Ishikawa (cell line): ENCODE measurements around the gene SPECC1.

Source experiments
- CEBPB ChIP-seq: IDR thresholded peaks from 2 replicates; pipeline ENCODE4 v1.6.1; 2012
- CREB1 ChIP-seq: IDR thresholded peaks from 2 replicates; pipeline ENCODE4 v1.6.1; 2012; ENCODE audit warnings: low read depth
- EGR1 ChIP-seq: IDR thresholded peaks from 2 replicates; pipeline ENCODE4 v1.6.1; 2012
- EP300 ChIP-seq: IDR thresholded peaks from 2 replicates; pipeline ENCODE4 v1.6.1; 2012; ENCODE audit warnings: borderline replicate concordance
- FOXM1 ChIP-seq: IDR thresholded peaks from 2 replicates; pipeline ENCODE4 v1.6.1; 2012; ENCODE audit warnings: low read depth, borderline replicate concordance
- MAX ChIP-seq: IDR thresholded peaks from 2 replicates; pipeline ENCODE4 v1.6.1; 2012
- NFIC ChIP-seq: IDR thresholded peaks from 2 replicates; pipeline ENCODE4 v1.6.1; 2012
- RAD21 ChIP-seq: IDR thresholded peaks from 2 replicates; pipeline ENCODE4 v1.6.1; 2012; ENCODE audit warnings: low read depth
- REST ChIP-seq: IDR thresholded peaks from 2 replicates; pipeline ENCODE4 v1.6.1; 2012; ENCODE audit warnings: low read depth, mild to moderate bottlenecking
- TAF1 ChIP-seq: IDR thresholded peaks from 2 replicates; pipeline ENCODE4 v1.6.1; 2012; ENCODE audit warnings: low read depth, mild to moderate bottlenecking
- TCF12 ChIP-seq: IDR thresholded peaks from 2 replicates; pipeline ENCODE4 v1.6.1; 2012; ENCODE audit warnings: low read depth
- TEAD4 ChIP-seq: IDR thresholded peaks from 2 replicates; pipeline ENCODE4 v1.6.1; 2012
- YY1 ChIP-seq: IDR thresholded peaks from 2 replicates; pipeline ENCODE4 v1.6.1; 2012; ENCODE audit warnings: low read depth
- ZBTB7A ChIP-seq: IDR thresholded peaks from 2 replicates; pipeline ENCODE4 v1.6.1; 2012; ENCODE audit warnings: low read depth
- TF ChIP-seq, protein P1 (sequence below): IDR thresholded peaks from 2 replicates; pipeline ENCODE4 v1.6.1; 2012

The SPECC1 gene

GRCh38 chr17:20313891-20314290, 304.7 kb downstream of the SPECC1 start:
- no peak for TF ChIP-seq TEAD4
- TF ChIP-seq EGR1: no peak

GRCh38 chr17:20314834-20315233, 305.7 kb downstream of the SPECC1 start:
- TF ChIP-seq EP300 (no peak), YY1 (no peak), CEBPB (no peak), CREB1 (no peak), TCF12 (no peak)

DNA sequence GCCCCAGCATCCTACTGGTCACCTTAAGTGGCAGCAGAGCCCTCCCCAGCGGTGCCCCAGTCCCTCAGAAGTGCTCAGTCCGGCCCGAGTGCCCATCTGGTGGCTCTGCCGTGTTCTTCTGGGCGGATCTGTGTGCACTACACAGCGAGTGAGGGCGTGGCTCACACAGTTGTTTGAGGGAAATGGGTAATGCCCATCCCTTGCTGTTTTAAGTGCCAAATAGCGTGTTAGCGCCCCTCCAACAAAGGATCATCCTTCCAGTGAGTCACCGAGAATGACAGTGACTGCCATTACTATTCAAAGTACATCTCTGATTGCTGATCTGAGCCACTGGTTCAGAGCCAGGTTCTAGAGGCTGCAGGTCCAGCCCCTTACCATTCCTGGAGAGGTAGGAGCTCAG, 306.2 kb downstream of the SPECC1 start:
- TF ChIP-seq CREB1 (no peak), TEAD4 (no peak), TAF1 (no peak), RAD21 (no peak), EP300 (no peak), NFIC (no peak), REST (no peak), EGR1 (no peak), MAX (no peak), CEBPB (no peak), ZBTB7A (no peak), TCF12 (no peak), YY1 (no peak), FOXM1 (no peak)
- TF ChIP-seq, protein P1, sequence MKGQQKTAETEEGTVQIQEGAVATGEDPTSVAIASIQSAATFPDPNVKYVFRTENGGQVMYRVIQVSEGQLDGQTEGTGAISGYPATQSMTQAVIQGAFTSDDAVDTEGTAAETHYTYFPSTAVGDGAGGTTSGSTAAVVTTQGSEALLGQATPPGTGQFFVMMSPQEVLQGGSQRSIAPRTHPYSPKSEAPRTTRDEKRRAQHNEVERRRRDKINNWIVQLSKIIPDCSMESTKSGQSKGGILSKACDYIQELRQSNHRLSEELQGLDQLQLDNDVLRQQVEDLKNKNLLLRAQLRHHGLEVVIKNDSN: no peak

DNA sequence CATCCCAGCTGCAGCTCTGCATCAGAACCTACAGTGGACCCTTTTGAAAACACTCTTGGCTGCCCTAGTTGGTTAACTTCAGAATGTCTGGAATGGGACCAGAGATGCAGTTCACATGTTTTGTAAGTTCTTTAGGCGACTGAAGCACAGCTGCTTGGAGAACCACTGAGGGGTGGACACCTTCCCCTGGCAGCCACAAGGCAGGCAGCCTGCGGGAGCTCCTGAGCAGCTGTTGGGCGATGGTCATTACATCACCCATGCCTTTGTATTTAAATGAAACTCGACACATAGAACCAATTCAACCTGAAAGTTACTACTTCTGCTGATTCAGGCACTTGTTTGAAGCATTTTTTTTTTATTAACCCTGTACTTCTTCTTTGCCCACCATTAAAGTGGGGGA, 306.7 kb downstream of the SPECC1 start:
- TF ChIP-seq CREB1 (no peak), EGR1 (no peak), YY1 (no peak), TAF1 (no peak), FOXM1 (no peak), RAD21 (no peak), TEAD4 (no peak), MAX (no peak; the same call in 1 of the 2 replicates), EP300 (no peak), ZBTB7A (no peak), CEBPB (no peak)

DNA sequence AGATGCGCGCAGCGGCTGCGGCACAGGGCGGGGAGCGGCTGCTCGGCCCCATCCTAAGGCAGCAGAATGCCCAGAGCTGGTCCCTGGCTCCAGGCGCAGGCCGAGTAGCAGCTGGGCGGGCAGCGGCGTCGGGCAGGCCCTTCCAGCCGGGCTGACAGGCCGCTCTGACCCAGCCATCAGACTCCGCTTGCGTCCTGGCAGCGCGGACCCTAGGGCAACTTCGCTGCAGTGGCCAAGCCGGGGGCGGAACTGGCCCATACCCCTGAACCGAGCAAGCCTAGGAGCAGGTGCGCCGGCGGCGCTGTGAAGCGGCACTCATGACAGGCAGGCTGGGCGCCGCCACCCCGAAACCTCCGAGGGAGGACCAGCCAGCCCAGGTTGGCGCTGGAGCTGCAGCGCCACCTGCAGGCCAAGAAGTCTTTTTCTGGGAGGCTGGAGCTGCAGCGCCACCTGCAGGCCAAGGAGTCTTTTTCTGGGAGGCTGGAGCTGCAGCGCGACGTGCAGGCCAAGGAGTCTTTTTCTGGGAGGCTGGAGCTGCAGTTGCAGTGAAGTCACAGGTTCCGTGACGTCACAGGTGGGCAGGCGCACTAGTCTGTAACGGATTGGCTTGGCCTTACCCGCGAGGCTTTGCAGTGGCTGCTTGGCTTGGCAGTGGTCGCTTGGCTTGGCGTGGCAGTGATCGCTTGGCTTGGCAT, 311.5 kb downstream of the SPECC1 start:
- peak; percentile 69 for TF ChIP-seq RAD21
